Fibroblast of lung (primary cell): ENCODE data around the gene TMEM120B.

Source experiments
- EZH2 ChIP-seq: IDR thresholded peaks from 2 replicates; pipeline ENCODE4 v1.5.1; 2012; ENCODE audit warnings: low read length, control low read depth, mild to moderate bottlenecking; ENCODE audit errors: missing control alignments
- TF ChIP-seq, protein P1 (sequence below), 2 donors: IDR thresholded peaks in 1 of 2; conservative IDR thresholded peaks in 1 of 2; 1 replicate in 1 of 2; 2 replicates in 1 of 2; pipeline ENCODE4 v1.5.1; 2011 to 2012; ENCODE audit warnings: low read length in 2 of 2, control low read depth in 1 of 2, inconsistent platforms in 1 of 2, low read depth in 1 of 2, mild to moderate bottlenecking in 1 of 2

- TF ChIP-seq, protein P1, sequence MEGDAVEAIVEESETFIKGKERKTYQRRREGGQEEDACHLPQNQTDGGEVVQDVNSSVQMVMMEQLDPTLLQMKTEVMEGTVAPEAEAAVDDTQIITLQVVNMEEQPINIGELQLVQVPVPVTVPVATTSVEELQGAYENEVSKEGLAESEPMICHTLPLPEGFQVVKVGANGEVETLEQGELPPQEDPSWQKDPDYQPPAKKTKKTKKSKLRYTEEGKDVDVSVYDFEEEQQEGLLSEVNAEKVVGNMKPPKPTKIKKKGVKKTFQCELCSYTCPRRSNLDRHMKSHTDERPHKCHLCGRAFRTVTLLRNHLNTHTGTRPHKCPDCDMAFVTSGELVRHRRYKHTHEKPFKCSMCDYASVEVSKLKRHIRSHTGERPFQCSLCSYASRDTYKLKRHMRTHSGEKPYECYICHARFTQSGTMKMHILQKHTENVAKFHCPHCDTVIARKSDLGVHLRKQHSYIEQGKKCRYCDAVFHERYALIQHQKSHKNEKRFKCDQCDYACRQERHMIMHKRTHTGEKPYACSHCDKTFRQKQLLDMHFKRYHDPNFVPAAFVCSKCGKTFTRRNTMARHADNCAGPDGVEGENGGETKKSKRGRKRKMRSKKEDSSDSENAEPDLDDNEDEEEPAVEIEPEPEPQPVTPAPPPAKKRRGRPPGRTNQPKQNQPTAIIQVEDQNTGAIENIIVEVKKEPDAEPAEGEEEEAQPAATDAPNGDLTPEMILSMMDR (conservative IDR thresholded peaks at IDR 0.05 in 1 of 2, IDR thresholded peaks at IDR 0.05 in 1 of 2; ENCODE audit: low read depth in 1 of 2, low read length in 2 of 2): peak; percentile 51 to 64
- TF ChIP-seq EZH2: no peak
Observed at GRCh38 chr12:121668750-121669520, 43.6 kb upstream of the TMEM120B start.
